NB4 (cell line): ENCODE results near the gene ZPR1.

ENCODE experiments used
- DNase-seq: peaks from one replicate; pipeline ENCODE4 v3.0.0; 2010; ENCODE audit warnings: low read depth
- H3K4me3 ChIP-seq: one replicate; pipeline ENCODE4 v1.5.1; 2011; ENCODE audit warnings: mild to moderate bottlenecking, low read depth, low read length, moderate library complexity
- MYC ChIP-seq: IDR thresholded peaks from 2 replicates; pipeline ENCODE4 v1.6.1; 2011; ENCODE audit warnings: low read depth, low read length
- POLR2A ChIP-seq: IDR thresholded peaks from 2 replicates; pipeline ENCODE4 v1.6.1; 2011; ENCODE audit warnings: mild to moderate bottlenecking; ENCODE audit not compliant: insufficient read length; ENCODE audit errors: extremely low read depth
- TF ChIP-seq, protein P1 (sequence below): IDR thresholded peaks from one replicate; pipeline ENCODE4 v1.5.1; 2012; ENCODE audit warnings: low read depth, low read length
- TF ChIP-seq, protein P2 (sequence below): IDR thresholded peaks from 2 replicates; pipeline ENCODE4 v1.6.1; 2011; ENCODE audit warnings: low read depth, low read length

The ZPR1 gene

DNA sequence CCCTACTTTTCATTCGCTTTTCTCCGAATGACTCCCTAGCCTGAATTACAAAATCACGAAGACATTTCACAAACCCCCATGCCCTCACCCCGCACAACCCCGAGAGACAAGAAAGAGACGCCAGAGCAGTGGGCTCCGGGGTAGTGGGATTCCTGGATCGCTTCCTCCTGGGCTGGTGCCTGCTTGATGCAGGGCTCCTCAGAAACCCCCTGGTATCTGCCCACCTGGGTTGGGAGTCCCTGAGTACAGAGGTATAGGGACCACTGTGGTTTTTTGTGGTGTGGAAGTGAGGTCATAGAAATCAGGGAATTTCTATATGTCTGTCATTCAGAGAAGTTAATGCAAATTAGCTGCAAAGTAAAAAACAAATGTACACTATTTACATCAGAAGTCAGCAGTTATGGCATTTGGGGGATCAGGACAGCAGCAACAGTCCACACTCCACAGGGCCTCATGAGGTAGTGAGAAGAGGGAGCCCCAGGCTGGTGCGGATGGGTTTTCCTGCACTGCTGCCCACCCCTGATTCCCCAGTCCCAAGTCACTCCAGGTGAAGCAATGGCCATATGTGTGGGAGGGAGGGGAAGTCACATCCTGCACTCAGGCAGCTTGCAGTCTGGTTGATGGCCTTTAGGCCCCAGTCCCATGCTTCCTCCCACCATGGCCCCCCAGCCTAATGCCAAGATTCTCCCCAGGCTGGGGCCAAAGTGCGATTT is 54.6 kb downstream of the ZPR1 start:
- TF ChIP-seq, protein P1, sequence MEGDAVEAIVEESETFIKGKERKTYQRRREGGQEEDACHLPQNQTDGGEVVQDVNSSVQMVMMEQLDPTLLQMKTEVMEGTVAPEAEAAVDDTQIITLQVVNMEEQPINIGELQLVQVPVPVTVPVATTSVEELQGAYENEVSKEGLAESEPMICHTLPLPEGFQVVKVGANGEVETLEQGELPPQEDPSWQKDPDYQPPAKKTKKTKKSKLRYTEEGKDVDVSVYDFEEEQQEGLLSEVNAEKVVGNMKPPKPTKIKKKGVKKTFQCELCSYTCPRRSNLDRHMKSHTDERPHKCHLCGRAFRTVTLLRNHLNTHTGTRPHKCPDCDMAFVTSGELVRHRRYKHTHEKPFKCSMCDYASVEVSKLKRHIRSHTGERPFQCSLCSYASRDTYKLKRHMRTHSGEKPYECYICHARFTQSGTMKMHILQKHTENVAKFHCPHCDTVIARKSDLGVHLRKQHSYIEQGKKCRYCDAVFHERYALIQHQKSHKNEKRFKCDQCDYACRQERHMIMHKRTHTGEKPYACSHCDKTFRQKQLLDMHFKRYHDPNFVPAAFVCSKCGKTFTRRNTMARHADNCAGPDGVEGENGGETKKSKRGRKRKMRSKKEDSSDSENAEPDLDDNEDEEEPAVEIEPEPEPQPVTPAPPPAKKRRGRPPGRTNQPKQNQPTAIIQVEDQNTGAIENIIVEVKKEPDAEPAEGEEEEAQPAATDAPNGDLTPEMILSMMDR, result no peak
- TF ChIP-seq MYC, result no peak
- TF ChIP-seq POLR2A, result no peak
- TF ChIP-seq, protein P2, sequence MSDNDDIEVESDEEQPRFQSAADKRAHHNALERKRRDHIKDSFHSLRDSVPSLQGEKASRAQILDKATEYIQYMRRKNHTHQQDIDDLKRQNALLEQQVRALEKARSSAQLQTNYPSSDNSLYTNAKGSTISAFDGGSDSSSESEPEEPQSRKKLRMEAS, result no peak
- H3K4me3 ChIP-seq, result no peak overlapping the region
- no peak for DNase-seq

GRCh38 chr11:116732271-116733042 is 55.4 kb downstream of the ZPR1 start:
- no peak overlapping the region for H3K4me3 ChIP-seq
- TF ChIP-seq, protein P2, result peak; percentile 82
- TF ChIP-seq, protein P1, result peak; percentile 96
- TF ChIP-seq MYC, result no peak
- DNase-seq, result peak; percentile 74

GRCh38 chr11:116731821-116732220 is 56.0 kb downstream of the ZPR1 start:
- no peak for TF ChIP-seq MYC
- no peak for TF ChIP-seq POLR2A
- TF ChIP-seq, protein P1, result no peak
- TF ChIP-seq, protein P2, result no peak
- DNase-seq, result no peak
- no peak overlapping the region for H3K4me3 ChIP-seq

GRCh38 chr11:116731097-116731761 is 56.6 kb downstream of the ZPR1 start:
- H3K4me3 ChIP-seq, result no peak overlapping the region
- TF ChIP-seq MYC (no peak), POLR2A (no peak)
- TF ChIP-seq, protein P2, result no peak
- TF ChIP-seq, protein P1, result no peak
- no peak for DNase-seq

DNA sequence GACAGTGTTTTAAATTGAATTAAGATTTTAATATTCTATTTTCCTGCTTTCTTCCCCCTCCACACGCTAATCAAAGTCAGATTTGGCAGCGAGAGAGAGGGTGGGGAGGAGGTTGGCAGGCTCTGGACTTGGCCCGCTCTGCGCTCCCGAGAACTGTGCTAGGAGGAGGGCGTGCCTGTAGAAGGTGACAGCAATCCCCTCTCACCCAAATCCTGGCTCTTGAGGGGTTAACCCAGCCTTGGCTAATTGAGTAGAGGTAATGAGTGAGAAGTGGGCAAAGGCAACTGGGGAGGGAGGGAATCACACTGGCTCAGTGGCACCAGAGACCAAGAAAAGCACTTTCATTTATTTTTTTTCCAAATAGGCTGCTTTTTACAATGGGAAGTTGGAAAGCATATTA is 57.2 kb downstream of the ZPR1 start:
- TF ChIP-seq, protein P2, result no peak
- TF ChIP-seq, protein P1, result no peak
- TF ChIP-seq POLR2A, result no peak
- TF ChIP-seq MYC, result no peak
- H3K4me3 ChIP-seq, result no peak overlapping the region
- DNase-seq, result no peak
